ENCODE results near the gene HSBP1.

Gene HSBP1

DNA sequence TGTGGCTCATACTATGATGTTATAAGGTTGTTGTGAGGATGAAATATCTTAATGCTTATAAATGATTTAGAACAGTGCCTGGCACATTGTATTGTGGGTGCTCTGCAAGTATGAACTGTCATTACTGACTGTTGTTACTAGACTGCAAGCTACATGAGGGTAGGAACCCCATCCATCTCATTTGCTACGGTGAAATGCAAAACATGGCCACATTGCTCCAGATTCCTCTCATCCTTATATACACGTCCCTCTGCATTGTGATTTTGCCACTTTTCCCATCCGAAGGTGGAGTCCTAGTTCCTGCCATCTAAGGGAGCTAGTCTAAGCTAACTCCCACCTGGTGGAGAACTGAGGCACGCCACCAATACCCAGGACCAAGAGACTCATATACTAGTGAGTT is 29.8 kb downstream of the HSBP1 start:
- no peak for DNase-seq

DNA sequence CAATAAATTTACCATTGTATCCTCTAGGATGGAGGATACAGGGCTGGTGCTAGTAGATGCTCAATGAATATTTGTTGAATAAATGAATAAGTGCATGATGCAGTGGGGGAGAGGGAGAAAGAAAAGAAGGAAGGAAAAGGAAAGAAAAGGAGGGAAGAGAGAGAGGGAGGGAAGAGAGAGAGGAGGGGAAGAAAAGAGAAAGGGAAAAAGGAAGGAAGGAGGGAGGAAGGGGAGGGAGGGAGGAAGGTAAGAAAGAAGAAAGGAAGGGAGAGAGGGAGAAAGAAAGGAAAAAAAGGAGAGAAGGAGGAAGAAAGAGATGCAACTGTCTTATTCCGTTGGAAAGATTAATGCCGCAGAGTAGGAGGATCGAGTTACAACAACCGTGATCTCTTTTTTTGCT is 30.4 kb downstream of the HSBP1 start:
- DNase-seq: no peak

DNA sequence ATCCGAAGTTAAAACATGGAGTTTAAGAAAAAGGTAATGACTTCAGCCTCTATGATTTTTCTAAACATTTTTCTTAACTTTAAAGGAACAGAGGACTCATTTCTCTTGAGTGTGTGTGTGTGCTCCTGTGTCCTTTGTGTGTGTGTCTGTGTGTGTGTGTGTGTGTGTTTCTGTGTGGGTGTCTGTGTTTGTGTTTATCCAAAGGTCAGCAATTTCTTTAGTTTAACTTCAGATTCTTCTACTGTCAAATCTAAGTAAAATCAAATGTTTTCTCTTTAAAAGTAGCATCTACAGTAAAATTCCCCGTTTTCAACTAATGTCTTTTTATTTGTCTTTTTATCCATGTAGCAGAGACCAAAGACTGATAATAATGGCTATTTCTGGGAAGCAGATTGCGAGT is 31.8 kb downstream of the HSBP1 start:
- DNase-seq: no peak

DNA sequence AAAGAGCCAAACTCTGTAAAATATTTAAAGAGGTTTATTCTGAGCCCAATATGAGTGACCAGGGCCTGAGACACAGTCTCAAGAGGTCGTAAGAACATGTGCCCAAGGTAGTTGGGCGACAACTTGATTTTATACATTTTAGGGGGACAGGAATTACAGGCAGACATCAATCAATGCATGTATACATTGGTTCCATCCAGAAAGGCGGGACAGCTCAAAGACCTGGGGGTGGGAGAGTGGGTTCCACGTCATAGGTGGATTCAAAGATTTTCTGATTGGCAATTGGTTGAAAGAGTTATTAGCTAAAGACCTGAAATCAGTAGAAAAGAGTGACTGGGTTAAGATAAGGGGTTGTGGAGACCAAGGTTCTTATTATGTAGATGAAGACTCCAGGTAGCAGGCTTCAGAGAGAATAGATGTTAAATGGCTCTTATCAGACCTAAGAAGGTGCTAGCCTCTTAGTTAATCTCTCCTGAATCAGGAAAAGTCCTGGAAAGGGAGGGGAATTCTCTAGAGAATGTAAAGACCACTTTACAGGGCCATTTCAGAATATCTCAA is 32.4 kb downstream of the HSBP1 start:
- DNase-seq: no peak

DNA sequence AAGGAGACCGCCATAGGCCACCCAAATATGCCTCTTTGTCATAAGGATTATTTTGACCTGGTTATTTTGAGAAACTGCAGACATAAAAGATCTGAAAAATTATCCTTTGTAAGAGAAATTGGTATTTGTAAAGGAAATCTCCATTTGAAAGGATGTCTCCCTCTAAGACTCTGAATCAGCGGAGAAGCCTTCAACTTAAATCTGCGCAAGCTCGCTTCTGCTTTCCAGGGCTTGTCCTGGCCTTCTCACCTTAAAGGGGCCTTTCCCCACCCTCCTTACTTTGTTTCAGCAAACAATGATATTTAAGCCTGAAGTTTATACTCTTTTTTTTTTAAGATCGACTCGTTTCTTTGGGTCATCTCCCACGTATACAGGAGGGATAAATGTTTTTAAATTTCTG is 34.5 kb downstream of the HSBP1 start:
- no peak for DNase-seq

DNA sequence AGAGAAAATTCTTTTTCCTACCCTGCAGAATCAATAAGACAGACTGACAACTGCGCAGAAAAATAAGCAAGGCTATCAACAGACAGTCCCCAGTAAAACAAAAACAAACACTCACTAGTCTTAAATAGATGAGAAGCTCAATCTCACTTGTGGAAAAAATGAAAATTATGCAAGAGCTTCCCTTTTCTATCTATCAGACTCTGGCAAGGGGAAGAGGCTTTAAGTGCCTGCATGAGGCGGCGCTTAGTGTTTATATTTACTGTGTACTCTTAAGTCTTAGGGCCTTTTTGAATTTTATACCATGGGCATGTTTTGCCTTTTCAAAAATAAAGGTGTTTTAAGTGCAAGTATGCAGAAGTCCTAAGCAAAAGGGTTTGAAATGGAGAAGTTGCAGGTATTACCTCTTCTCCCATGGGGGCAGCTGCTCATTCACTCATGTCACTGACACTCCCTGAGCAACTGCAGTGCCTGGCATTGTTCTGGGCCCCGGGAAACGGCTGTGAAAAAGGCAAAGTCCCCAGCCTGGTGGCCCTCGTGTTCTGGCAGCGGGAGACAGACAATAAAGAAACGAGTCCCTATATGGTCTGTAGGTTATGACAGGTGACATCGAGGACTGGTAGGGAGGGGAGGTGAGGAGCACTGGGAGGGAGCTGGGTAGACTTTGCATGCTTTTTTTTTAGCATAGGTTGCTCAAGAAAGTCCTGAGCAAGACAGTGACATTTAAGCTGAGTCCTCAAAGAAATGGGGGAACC is 35.2 kb downstream of the HSBP1 start:
- DNase-seq: no peak

DNA sequence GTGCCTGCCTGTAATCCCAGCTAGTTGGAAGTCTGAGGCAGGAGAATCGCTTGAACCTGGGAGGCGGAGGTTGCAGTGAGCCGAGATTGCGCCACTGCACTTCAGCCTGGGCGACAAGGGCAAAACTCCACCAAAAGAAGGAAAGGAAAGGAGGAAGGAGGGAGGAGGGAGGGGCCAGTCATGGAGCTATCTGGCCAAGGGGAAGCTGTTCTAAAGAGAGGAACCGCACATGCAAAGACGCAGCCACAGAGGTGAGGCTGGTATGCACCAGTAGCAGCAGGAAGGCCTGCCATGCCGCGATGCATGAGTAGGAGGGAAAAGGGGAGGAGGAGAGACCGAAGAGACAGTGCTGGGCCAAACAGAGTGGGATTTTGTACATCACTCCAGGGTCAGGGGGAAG is 35.9 kb downstream of the HSBP1 start:
- DNase-seq: no peak

DNA sequence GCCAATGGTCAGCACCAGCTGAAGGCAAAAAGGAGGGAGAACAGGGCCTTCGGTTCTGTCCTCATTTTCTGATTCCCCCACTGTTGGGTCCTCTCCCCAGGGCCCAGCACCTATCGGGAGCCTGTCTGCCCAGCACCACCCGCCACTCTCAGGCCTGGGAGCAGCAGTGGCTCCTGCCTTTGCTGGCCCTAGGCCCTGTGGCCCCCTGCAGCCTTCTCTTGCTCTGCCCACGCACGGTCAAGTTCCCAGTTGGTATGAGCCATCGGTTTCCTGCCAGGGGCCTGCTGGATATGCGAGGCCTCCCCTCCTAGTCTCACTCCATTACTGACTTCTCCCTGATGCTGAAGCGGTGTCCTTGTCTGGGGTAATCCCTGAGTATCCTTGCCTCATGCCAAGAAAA is 37.5 kb downstream of the HSBP1 start:
- no peak for DNase-seq

DNA sequence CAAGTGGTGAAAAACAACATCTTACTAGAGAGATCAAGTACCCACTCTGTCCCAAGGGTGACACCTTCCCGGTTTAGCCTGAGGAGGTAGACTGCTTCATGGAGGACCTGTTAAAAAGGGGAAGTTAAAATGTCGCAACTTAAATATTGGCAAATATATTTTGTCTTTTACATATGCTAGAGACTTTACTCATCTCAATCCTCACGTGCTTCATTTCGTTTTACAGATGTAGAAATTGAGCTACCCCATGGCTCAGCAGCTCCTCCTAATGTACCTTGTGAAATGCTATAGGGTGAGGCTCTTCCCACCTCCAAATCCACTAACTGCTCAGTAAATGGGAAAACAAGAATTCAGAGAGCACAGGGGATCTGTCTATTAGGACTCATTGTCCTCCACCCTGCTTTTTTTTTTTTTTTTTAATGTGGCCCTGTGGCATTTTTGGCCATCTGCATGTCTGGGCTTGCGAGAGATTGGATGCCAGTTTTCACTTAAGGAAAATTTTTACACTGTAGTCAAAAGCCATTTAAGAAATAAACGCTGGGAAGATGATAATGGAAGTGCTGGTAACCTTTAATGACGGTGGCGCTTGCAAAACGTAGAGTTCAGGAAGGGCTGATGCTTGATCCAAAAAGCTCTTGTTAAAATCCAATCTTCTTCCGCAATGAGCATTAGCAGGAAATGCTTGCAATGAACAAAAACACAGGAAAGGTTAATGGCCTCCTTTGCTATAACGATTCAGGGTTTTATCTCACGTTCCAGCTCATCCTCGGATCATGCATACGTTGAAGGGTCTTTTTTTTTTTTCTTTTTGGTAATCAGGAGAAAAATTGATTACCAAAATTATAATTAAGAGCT is 39.8 kb downstream of the HSBP1 start:
- DNase-seq: no peak

DNA sequence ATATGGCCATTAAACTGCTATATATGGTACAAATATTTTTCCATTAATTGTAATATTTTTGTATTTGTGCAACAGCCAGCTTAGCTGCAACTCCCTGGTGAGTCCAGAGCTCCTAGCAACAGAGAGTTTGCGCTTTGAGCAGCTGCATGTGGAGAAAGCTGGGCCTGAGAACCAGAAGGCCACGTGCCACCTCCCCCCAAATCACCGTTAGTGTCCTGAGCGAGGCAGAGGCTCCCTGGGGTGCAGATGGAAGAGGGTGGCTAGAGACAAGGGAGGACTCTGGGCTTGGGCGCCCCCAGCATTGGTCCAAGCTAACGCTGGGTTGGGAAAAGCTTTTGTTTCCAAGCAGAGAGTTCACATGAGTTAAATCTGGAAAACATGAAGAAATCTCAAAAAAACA is 41.6 kb downstream of the HSBP1 start:
- DNase-seq: no peak

DNA sequence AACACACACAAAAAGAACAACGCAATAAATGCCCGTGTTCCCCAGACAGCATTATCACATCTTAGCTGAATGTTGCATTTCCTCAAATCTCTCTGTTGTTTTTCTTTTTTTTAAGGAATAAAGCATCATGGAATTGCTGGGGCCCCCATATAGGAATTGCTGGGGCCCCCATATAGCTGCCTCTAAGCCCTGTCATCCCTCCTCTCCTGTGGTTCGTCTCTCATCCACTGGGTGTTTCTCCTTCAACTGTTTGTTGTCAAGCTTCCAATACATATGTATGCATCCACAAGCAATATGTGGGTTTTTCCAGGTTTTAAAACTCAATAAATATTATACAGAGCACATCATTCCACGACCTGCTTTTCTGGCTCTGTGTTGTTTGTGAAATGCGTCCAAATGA is 43.2 kb downstream of the HSBP1 start:
- DNase-seq: no peak

DNA sequence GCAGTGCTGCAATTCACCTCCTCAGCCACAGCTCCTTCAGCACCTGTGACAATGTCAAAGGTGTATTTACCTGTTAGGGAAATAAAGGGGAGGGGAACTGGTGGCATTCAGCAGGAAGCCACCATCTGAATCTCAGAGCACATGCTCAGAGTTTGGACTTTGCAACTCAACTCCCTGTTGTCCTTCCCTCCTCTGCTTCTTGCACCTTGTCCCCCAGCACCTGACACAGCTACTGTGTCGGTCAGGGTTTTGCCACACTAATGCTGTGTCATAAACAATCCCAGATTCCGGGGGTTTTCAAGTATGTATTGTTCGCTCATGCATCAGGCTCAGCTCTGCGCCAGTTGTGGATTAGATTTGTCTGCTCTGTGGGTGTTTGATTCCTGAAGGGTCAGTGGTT is 43.7 kb downstream of the HSBP1 start:
- DNase-seq: no peak

DNA sequence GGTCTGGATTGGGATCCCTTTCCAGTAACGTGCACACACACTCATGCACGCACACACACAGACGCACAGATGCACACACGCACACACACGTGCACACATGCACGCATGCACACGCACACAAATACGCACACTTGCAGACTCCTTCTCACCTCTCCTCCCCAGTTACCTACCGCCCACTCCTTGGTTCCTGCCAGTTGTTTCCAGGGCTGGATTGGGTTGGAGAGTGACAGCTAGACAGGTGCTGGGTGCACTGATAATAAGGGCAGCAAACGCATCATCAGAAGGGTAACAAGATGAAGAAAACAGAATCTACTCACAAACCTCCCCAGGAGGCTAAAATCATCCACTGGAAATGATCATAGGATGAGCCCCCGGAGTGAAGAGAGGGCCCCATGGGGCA is 45.0 kb downstream of the HSBP1 start:
- DNase-seq: no peak

DNA sequence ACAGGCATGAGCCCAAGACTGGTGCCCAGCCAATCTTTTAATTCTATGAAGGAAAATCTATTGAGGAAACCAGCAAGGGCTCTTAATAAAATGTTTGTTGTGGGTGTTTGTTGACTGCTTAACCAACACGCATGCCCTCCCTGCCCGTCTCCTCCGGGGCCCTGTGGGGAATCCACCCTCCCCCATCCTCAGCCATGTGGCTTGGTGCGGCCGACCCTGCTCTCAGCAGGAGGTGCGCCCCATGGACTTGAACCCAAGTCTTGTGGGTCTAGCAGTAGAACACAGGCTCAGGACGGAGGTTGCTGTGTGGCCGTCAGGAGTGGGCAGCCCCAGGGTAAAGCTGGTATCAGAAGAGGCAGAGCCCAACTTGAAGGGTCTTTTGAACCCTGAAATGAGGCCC is 46.1 kb downstream of the HSBP1 start:
- DNase-seq: no peak

DNA sequence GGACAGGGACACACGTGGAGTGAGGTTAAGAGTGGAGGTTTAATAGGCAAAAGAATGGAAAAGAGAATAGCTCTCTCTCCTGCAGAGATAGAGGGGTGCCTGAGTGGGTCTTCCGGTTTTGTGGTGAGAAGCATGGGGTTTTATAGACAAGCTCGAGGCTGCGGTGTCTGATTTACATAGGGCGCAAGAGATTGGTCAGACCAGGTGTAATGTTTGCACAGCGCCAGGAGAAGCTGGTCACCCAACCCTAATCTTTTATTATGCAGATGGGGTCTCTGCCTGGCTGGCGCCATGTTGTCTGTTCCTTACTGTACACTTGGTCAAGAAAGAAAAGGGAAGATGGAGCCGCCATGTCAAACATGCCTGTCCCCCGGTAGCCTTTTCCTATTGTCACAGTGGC is 46.6 kb downstream of the HSBP1 start:
- DNase-seq: no peak

DNA sequence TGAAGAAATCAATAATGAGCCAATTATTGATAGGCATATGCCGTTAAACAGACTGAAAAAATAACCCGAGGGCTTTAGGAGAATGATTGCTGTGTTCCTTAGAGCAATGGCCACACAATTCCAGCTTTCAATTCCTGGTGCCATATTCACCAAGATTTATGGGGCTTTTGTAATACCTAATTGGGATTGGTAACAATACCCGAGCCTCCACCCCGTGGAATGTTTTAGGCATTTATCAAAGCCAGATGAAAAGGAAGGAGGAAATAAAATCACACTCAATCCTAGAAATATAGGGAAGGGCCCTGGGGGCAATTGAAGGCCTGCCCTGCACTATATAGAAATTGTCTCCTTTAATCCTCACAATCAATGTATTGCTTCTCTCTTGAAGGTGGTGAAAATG is 49.0 kb downstream of the HSBP1 start:
- DNase-seq: no peak

DNA sequence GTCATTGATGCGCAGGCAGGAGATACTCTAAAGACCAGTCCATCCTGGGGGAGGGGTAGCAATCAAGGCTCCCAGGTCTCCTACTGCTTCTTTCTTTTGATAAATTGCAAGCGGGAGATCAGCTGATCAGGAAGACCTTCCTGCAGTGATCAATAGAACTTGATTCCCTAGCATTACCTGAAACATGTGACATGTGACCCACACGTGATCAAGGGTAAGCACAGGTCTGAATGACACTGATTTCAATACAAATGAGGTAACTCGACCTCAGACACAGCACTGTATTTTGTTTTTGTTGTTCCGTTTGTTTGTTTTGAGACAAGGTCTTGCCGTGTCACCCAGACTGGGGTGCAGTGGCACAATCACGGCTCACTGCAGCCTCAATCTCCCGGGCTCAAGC is 51.5 kb downstream of the HSBP1 start:
- no peak for DNase-seq

DNA sequence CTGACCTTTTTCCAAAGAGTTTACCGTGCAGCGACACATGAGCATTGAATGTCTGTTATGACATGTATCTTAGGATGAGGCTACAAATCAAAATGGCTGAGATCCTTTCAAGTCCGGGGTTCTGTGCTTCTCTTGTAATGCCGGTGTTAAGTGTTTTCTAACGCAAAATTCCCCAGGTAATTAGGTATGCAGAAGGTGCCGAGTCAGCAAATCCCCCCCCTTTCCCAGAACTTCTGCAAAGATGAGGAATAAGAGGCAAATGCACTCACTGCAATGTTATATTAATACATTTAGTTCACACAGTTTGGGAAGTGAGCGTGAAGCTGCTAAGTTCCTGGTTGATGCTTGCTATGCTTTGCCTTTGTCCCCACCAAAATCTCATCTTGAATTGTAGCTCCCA is 54.9 kb downstream of the HSBP1 start:
- no peak for DNase-seq

DNA sequence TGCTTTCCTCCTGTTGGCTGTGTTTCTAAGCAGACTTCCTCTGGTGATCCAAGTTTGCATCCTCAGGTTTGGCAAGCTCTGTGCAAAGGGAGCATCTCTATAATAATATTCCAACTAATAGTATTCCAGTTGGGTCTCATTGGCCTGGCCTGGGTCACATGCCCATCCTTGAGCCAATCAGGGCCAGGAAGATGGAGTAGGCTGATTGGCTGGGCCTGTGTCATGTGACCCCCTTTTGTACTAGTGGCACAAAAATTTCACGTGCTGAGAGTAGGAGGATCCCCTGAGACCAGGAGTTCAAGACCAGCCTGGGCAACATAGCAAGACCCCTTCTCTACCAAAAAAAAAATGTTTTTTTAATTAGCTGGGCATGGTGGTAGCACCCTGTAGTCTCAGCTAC is 55.9 kb downstream of the HSBP1 start:
- DNase-seq: no peak

All from anterior cingulate cortex (tissue), 58 donors.